Measurements from ENCODE around the gene UROS.
A peak's percentile ranks its signal among the peaks of the same experiment; 100 is the strongest.

Gene UROS

GRCh38 chr10:125857185-125857760 lies 34.2 kb upstream of the UROS start:
- ChIA-PET POLR2A (interaction anchor here (0.6 kb wide), 1 partner anchor 50 kb away, joined by 3 read pairs; no protein-coding TSS in a partner anchor), CTCF (interaction anchor here (0.9 kb wide), 1 partner anchor 12 kb away, joined by 4 read pairs; no protein-coding TSS in a partner anchor)
- TF ChIP-seq ZSCAN16 (tag by site-specific recombination; IDR thresholded peaks at IDR 0.05): no peak
- TF ChIP-seq SCRT2 (tag by site-specific recombination; IDR thresholded peaks at IDR 0.05): 0 out of 2 replicates have a peak, but pooled peaks have one; percentile 40
- no peak overlapping the region for H3K4me3 ChIP-seq (ENCODE audit: low read depth, low read length)
- no peak overlapping the region for H3K27ac ChIP-seq (ENCODE audit: extremely low read depth, low read depth, low read length)
- H3K4me1 ChIP-seq (ENCODE audit: control insufficient read depth, insufficient read depth, low read length): no peaks in the 10 kb centered on the region
- H3K36me3 ChIP-seq (ENCODE audit: control insufficient read depth in 2 of 2, insufficient read depth in 1 of 2, low read length in 2 of 2): peaks cover 11 to 38% of the 10 kb centered on the region in 2 experiments
- no peaks in the 10 kb centered on the region for H3K9me3 ChIP-seq (ENCODE audit: control insufficient read depth, insufficient read depth, low read depth, low read length)

- POLR2A ChIA-PET: no interaction called here
- no peak for TF ChIP-seq RBAK (tag by site-specific recombination; IDR thresholded peaks at IDR 0.05)
- TF ChIP-seq TCF7L2 (IDR thresholded peaks at IDR 0.05; ENCODE audit: borderline replicate concordance, low read depth, low read length): no peak
- no peak for TF ChIP-seq ZFP3 (tag by site-specific recombination; IDR thresholded peaks at IDR 0.05; ENCODE audit: low read depth)
- no peak for TF ChIP-seq ZNF433 (tag by site-specific recombination; IDR thresholded peaks at IDR 0.05; ENCODE audit: low read depth)
- TF ChIP-seq ZNF560 (tag by site-specific recombination; IDR thresholded peaks at IDR 0.05; ENCODE audit: borderline replicate concordance): no peak
- Histone ChIP-seq H3K4me3 (ENCODE audit: low read depth, low read length) (no peak overlapping the region), H3K9me3 (ENCODE audit: control insufficient read depth, insufficient read depth, low read depth, low read length) (no peaks in the 10 kb centered on the region), H3K27ac (ENCODE audit: extremely low read depth, low read depth, low read length) (no peak overlapping the region), H3K36me3 (ENCODE audit: control insufficient read depth in 2 of 2, insufficient read depth in 1 of 2, low read length in 2 of 2) (peaks cover 23 to 63% of the 10 kb centered on the region in 2 experiments), H3K4me1 (ENCODE audit: control insufficient read depth, insufficient read depth, low read length) (no peaks in the 10 kb centered on the region)
- CTCF ChIA-PET: no interaction called here
These were observed 29.4 kb upstream of the UROS start for GRCh38 chr10:125852487-125852886.

GRCh38 chr10:125850766-125851731 lies 28.0 kb upstream of the UROS start:
- ChIA-PET POLR2A (interaction anchor here (0.6 kb wide), 1 partner anchor 132 kb away, joined by 3 read pairs; the partner anchor contains the start of gene EDRF1), CTCF (no interaction called here)
- H3K36me3 ChIP-seq (ENCODE audit: control insufficient read depth in 2 of 2, insufficient read depth in 1 of 2, low read length in 2 of 2): peaks cover 23 to 67% of the 10 kb centered on the region in 2 experiments
- no peaks in the 10 kb centered on the region for H3K4me1 ChIP-seq (ENCODE audit: control insufficient read depth, insufficient read depth, low read length)
- no peak for TF ChIP-seq ZBTB11 (tag by site-specific recombination; conservative IDR thresholded peaks at IDR 0.05; ENCODE audit: low read depth)
- no peak for TF ChIP-seq PRDM4 (tag by site-specific recombination; IDR thresholded peaks at IDR 0.05)
- peak; percentile 81 for TF ChIP-seq SCRT2 (tag by site-specific recombination; IDR thresholded peaks at IDR 0.05)
- no peak for TF ChIP-seq OVOL3 (tag by site-specific recombination; IDR thresholded peaks at IDR 0.05)
- TF ChIP-seq SCRT1 (tag by site-specific recombination; IDR thresholded peaks at IDR 0.05; ENCODE audit: borderline replicate concordance): peak; percentile 54; the same call in 1 of the 2 replicates
- TF ChIP-seq ZNF529 (tag by site-specific recombination; IDR thresholded peaks at IDR 0.05; ENCODE audit: insufficient replicate concordance): no peak
- TF ChIP-seq HIC1 (tag by site-specific recombination; IDR thresholded peaks at IDR 0.05): no peak
- TF ChIP-seq BCL6B (tag by site-specific recombination; IDR thresholded peaks at IDR 0.05): no peak
- no peak overlapping the region for H3K4me3 ChIP-seq (ENCODE audit: low read depth, low read length)
- H3K9me3 ChIP-seq (ENCODE audit: control insufficient read depth, insufficient read depth, low read depth, low read length): no peaks in the 10 kb centered on the region
- no peak overlapping the region for H3K27ac ChIP-seq (ENCODE audit: extremely low read depth, low read depth, low read length)
